Natural killer cell treated with Interleukin-12 subunit alpha and Interleukin-12 subunit beta and Interleukin-15 and Interleukin-18, amount 100 ng/mL, for 72 hours (primary cell): Measurements from ENCODE around the gene RENBP. TPM values are rescaled to one million over a fixed set of nuclear protein-coding genes. Genes with fewer than 3 reads are reported as not detected.

ENCODE experiments used
- ATAC-seq, 2 donors: fragments of 150-1000 bp; cut with Tn5 transposase in 1 of 2; sonication (Bioruptor Pico), chemical (Tn5 transposase) in 1 of 2; 2 replicates each; pipeline ENCODE4 v1.10.0; 2021
- DNase-seq: peaks from one replicate; pipeline ENCODE4 v3.0.0; 2022; ENCODE audit warnings: low spot score
- H3K27ac Mint-ChIP-seq, 2 donors: 1 replicate in 1 of 2; 2 replicates in 1 of 2; pipeline ENCODE4 v1.8.0; 2022; ENCODE audit warnings: mixed read lengths in 2 of 2, mild to moderate bottlenecking in 1 of 2, moderate library complexity in 1 of 2
- H3K27me3 Mint-ChIP-seq, 2 donors: 1 replicate in 1 of 2; 2 replicates in 1 of 2; pipeline ENCODE4 v1.8.0; 2022; ENCODE audit warnings: mixed read lengths in 2 of 2
- H3K36me3 Mint-ChIP-seq: one replicate; pipeline ENCODE4 v1.8.0; 2022; ENCODE audit warnings: mixed read lengths
- H3K4me1 Mint-ChIP-seq, 2 donors: 1 replicate in 1 of 2; 2 replicates in 1 of 2; pipeline ENCODE4 v1.8.0; 2022; ENCODE audit warnings: low read depth in 2 of 2, mixed read lengths in 2 of 2, mild to moderate bottlenecking in 1 of 2
- H3K4me3 Mint-ChIP-seq: one replicate; pipeline ENCODE4 v1.8.0; 2022; ENCODE audit warnings: mixed read lengths
- H3K9me3 Mint-ChIP-seq: 2 replicates; pipeline ENCODE4 v1.8.0; 2022; ENCODE audit warnings: mixed read lengths
- total RNA-seq, 2 donors: library from RNA; stranded (reverse); gene quantifications; one replicate each; pipeline ENCODE4 v1.2.3, GENCODE V29; 2022

The RENBP gene
- total RNA-seq, 2 donors from 2014 or later, result 4.8 to 5.4 TPM

GRCh38 chrX:153967536-153968224, 23.2 kb upstream of the RENBP start:
- H3K27ac Mint-ChIP-seq, result peak overlapping the region; percentile 94 to 96
- H3K36me3 Mint-ChIP-seq, result peaks cover 9% of the 10 kb centered on the region
- H3K9me3 Mint-ChIP-seq, result no peaks in the 10 kb centered on the region
- no peak for ATAC-seq
- peaks cover 22 to 33% of the 10 kb centered on the region in 2 donors for H3K4me1 Mint-ChIP-seq
- DNase-seq, result no peak
- no peaks in the 10 kb centered on the region for H3K27me3 Mint-ChIP-seq
- H3K4me3 Mint-ChIP-seq, result peak overlapping the region; percentile 97

- Mint-ChIP-seq H3K4me3 (peak overlapping the region; percentile 97), H3K4me1 (peaks cover 22 to 33% of the 10 kb centered on the region in 2 donors), H3K36me3 (peaks cover 9% of the 10 kb centered on the region), H3K27ac (peak overlapping the region; percentile 94 to 96), H3K9me3 (no peaks in the 10 kb centered on the region), H3K27me3 (no peaks in the 10 kb centered on the region)
- DNase-seq (no peak), ATAC-seq (no peak)
These were observed 22.5 kb upstream of the RENBP start for GRCh38 chrX:153966841-153967535.

- H3K36me3 Mint-ChIP-seq, result peaks cover 9% of the 10 kb centered on the region
- peaks cover 22 to 30% of the 10 kb centered on the region in 2 donors for H3K4me1 Mint-ChIP-seq
- peak overlapping the region; percentile 97 for H3K4me3 Mint-ChIP-seq
- DNase-seq (no peak), ATAC-seq (no peak)
- no peaks in the 10 kb centered on the region for H3K9me3 Mint-ChIP-seq
- H3K27ac Mint-ChIP-seq, result peak overlapping the region; percentile 94 to 96
- H3K27me3 Mint-ChIP-seq, result no peaks in the 10 kb centered on the region
These were observed 21.8 kb upstream of the RENBP start for GRCh38 chrX:153966283-153966688.

GRCh38 chrX:153965406-153965805, 21.0 kb upstream of the RENBP start:
- Mint-ChIP-seq H3K27ac (peak overlapping the region in 1 of 2 donors; percentile 94), H3K4me1 (peaks cover 22 to 30% of the 10 kb centered on the region in 2 donors), H3K27me3 (no peaks in the 10 kb centered on the region), H3K36me3 (peaks cover 9% of the 10 kb centered on the region), H3K9me3 (no peaks in the 10 kb centered on the region), H3K4me3 (no peak overlapping the region)
- no peak for ATAC-seq
- DNase-seq, result no peak

- Mint-ChIP-seq H3K4me1 (peaks cover 22 to 27% of the 10 kb centered on the region in 2 donors), H3K9me3 (no peaks in the 10 kb centered on the region), H3K4me3 (no peak overlapping the region), H3K27ac (no peak overlapping the region), H3K27me3 (no peaks in the 10 kb centered on the region), H3K36me3 (peaks cover 9% of the 10 kb centered on the region)
- DNase-seq (no peak), ATAC-seq (no peak)
These were observed 19.7 kb upstream of the RENBP start for GRCh38 chrX:153964105-153964504.

GRCh38 chrX:153963546-153963945, 19.1 kb upstream of the RENBP start:
- no peaks in the 10 kb centered on the region for H3K27me3 Mint-ChIP-seq
- no peak overlapping the region for H3K4me3 Mint-ChIP-seq
- ATAC-seq (no peak), DNase-seq (no peak)
- peaks cover 22 to 27% of the 10 kb centered on the region in 2 donors for H3K4me1 Mint-ChIP-seq
- no peak overlapping the region for H3K27ac Mint-ChIP-seq
- H3K36me3 Mint-ChIP-seq, result peaks cover 9% of the 10 kb centered on the region
- H3K9me3 Mint-ChIP-seq, result no peaks in the 10 kb centered on the region

- Mint-ChIP-seq H3K27me3 (no peaks in the 10 kb centered on the region), H3K4me3 (no peak overlapping the region), H3K36me3 (no peaks in the 10 kb centered on the region), H3K4me1 (peaks cover 4 to 9% of the 10 kb centered on the region in 2 donors), H3K27ac (no peak overlapping the region), H3K9me3 (no peaks in the 10 kb centered on the region)
- DNase-seq (no peak), ATAC-seq (no peak)
These were observed 16.8 kb upstream of the RENBP start for GRCh38 chrX:153961292-153961691.

GRCh38 chrX:153960786-153961185, 16.3 kb upstream of the RENBP start:
- Mint-ChIP-seq H3K27me3 (no peaks in the 10 kb centered on the region), H3K27ac (no peak overlapping the region), H3K9me3 (no peaks in the 10 kb centered on the region), H3K36me3 (no peaks in the 10 kb centered on the region), H3K4me1 (peaks cover 0 to 4% of the 10 kb centered on the region in 2 donors), H3K4me3 (no peak overlapping the region)
- ATAC-seq, result no peak
- DNase-seq, result no peak

- DNase-seq (no peak), ATAC-seq (no peak)
- Mint-ChIP-seq H3K27me3 (no peaks in the 10 kb centered on the region), H3K9me3 (no peaks in the 10 kb centered on the region), H3K4me3 (no peak overlapping the region), H3K36me3 (no peaks in the 10 kb centered on the region), H3K4me1 (no peaks in the 10 kb centered on the region), H3K27ac (no peak overlapping the region)
These were observed 15.6 kb upstream of the RENBP start for GRCh38 chrX:153960077-153960476.

- Mint-ChIP-seq H3K36me3 (no peaks in the 10 kb centered on the region), H3K27me3 (no peaks in the 10 kb centered on the region)
- DNase-seq, result no peak
These were observed 15.2 kb upstream of the RENBP start for GRCh38 chrX:153959649-153960048.

GRCh38 chrX:153958605-153959004, 14.2 kb upstream of the RENBP start:
- H3K27ac Mint-ChIP-seq, result no peak overlapping the region
- no peak for DNase-seq
- no peaks in the 10 kb centered on the region for H3K36me3 Mint-ChIP-seq
- no peak overlapping the region for H3K4me3 Mint-ChIP-seq
- H3K4me1 Mint-ChIP-seq, result no peaks in the 10 kb centered on the region
- ATAC-seq, result no peak
- no peaks in the 10 kb centered on the region for H3K27me3 Mint-ChIP-seq
- no peaks in the 10 kb centered on the region for H3K9me3 Mint-ChIP-seq

More at GRCh38 chrX:153959649-153960048, 15.2 kb upstream of the RENBP start:
- H3K9me3 Mint-ChIP-seq, result no peaks in the 10 kb centered on the region
- no peak overlapping the region for H3K27ac Mint-ChIP-seq
- H3K4me3 Mint-ChIP-seq, result no peak overlapping the region
- no peak for ATAC-seq
- H3K4me1 Mint-ChIP-seq, result no peaks in the 10 kb centered on the region

- Mint-ChIP-seq H3K4me1 (peaks cover 0 to 3% of the 10 kb centered on the region in 2 donors), H3K4me3 (no peak overlapping the region), H3K36me3 (no peaks in the 10 kb centered on the region), H3K9me3 (no peaks in the 10 kb centered on the region), H3K27me3 (no peaks in the 10 kb centered on the region), H3K27ac (no peak overlapping the region)
- ATAC-seq, result no peak
- DNase-seq, result no peak
These were observed 12.8 kb upstream of the RENBP start for GRCh38 chrX:153957224-153957623.

GRCh38 chrX:153956044-153956907, 11.8 kb upstream of the RENBP start:
- DNase-seq (no peak), ATAC-seq (no peak)
- no peaks in the 10 kb centered on the region for H3K9me3 Mint-ChIP-seq
- H3K4me3 Mint-ChIP-seq, result no peak overlapping the region
- H3K27ac Mint-ChIP-seq, result no peak overlapping the region
- peaks cover 0 to 3% of the 10 kb centered on the region in 2 donors for H3K4me1 Mint-ChIP-seq
- H3K27me3 Mint-ChIP-seq, result no peaks in the 10 kb centered on the region
- H3K36me3 Mint-ChIP-seq, result no peaks in the 10 kb centered on the region
